Measurements from ENCODE around the gene GTF2H2C_2.
A peak's percentile ranks its signal among the peaks of the same experiment; 100 is the strongest.
"Not testable (repeated sequence)": the region's sequence is repeated elsewhere in the genome, so short reads cannot be mapped to it uniquely, and the experiment has no call there.

The GTF2H2C_2 gene

GRCh38 chr5:70415117-70415516, at the start of gene GTF2H2C_2:
GTF2H2C_2 (plus strand) TSS chr5:70415368.
- H3K27ac Mint-ChIP-seq; H3K9me3 Mint-ChIP-seq; H3K36me3 Mint-ChIP-seq (ENCODE audit: low read depth); H3K27me3 Mint-ChIP-seq; H3K4me3 Mint-ChIP-seq; H3K4me1 Mint-ChIP-seq: not testable (repeated sequence)
- peak; percentile 100 for ATAC-seq (replicated peaks)

- H3K4me3 Mint-ChIP-seq: peak overlapping the region; percentile 42
- not testable (repeated sequence) for H3K9me3 Mint-ChIP-seq; H3K27me3 Mint-ChIP-seq; H3K27ac Mint-ChIP-seq; H3K4me1 Mint-ChIP-seq; H3K36me3 Mint-ChIP-seq (ENCODE audit: low read depth)
- ATAC-seq (replicated peaks): peak; percentile 97
These were observed 14.0 kb upstream of the GTF2H2C_2 start for GRCh38 chr5:70400984-70401686.

GRCh38 chr5:70421322-70421721, 6.2 kb downstream of the GTF2H2C_2 start:
- not testable (repeated sequence) for H3K36me3 Mint-ChIP-seq (ENCODE audit: low read depth); H3K9me3 Mint-ChIP-seq; H3K4me1 Mint-ChIP-seq; H3K27me3 Mint-ChIP-seq; H3K4me3 Mint-ChIP-seq; H3K27ac Mint-ChIP-seq; ATAC-seq (replicated peaks)

GRCh38 chr5:70423215-70423614, 8.0 kb downstream of the GTF2H2C_2 start:
- ATAC-seq (replicated peaks); H3K27me3 Mint-ChIP-seq; H3K9me3 Mint-ChIP-seq; H3K4me1 Mint-ChIP-seq; H3K27ac Mint-ChIP-seq; H3K36me3 Mint-ChIP-seq (ENCODE audit: low read depth); H3K4me3 Mint-ChIP-seq: not testable (repeated sequence)

- ATAC-seq (replicated peaks); H3K4me3 Mint-ChIP-seq; H3K4me1 Mint-ChIP-seq; H3K9me3 Mint-ChIP-seq; H3K27me3 Mint-ChIP-seq; H3K27ac Mint-ChIP-seq: not testable (repeated sequence)
- peaks cover 12% of the 10 kb centered on the region for H3K36me3 Mint-ChIP-seq (ENCODE audit: low read depth)
These were observed 23.4 kb downstream of the GTF2H2C_2 start for GRCh38 chr5:70438518-70438917.

GRCh38 chr5:70449565-70449964, 34.4 kb downstream of the GTF2H2C_2 start:
- not testable (repeated sequence) for H3K4me3 Mint-ChIP-seq; H3K36me3 Mint-ChIP-seq (ENCODE audit: low read depth); H3K4me1 Mint-ChIP-seq; H3K27ac Mint-ChIP-seq; H3K27me3 Mint-ChIP-seq; H3K9me3 Mint-ChIP-seq; ATAC-seq (replicated peaks)

- not testable (repeated sequence) for ATAC-seq (replicated peaks); H3K27ac Mint-ChIP-seq; H3K27me3 Mint-ChIP-seq; H3K9me3 Mint-ChIP-seq; H3K36me3 Mint-ChIP-seq (ENCODE audit: low read depth); H3K4me3 Mint-ChIP-seq; H3K4me1 Mint-ChIP-seq
These were observed 36.2 kb downstream of the GTF2H2C_2 start for GRCh38 chr5:70451249-70451984.

- H3K9me3 Mint-ChIP-seq; H3K36me3 Mint-ChIP-seq (ENCODE audit: low read depth); H3K27me3 Mint-ChIP-seq; H3K4me3 Mint-ChIP-seq; H3K27ac Mint-ChIP-seq; H3K4me1 Mint-ChIP-seq; ATAC-seq (replicated peaks): not testable (repeated sequence)
These were observed 41.9 kb downstream of the GTF2H2C_2 start for GRCh38 chr5:70457093-70457492.

GRCh38 chr5:70459188-70459587, 44.0 kb downstream of the GTF2H2C_2 start:
- not testable (repeated sequence) for H3K4me1 Mint-ChIP-seq; H3K36me3 Mint-ChIP-seq (ENCODE audit: low read depth); H3K4me3 Mint-ChIP-seq; ATAC-seq (replicated peaks); H3K9me3 Mint-ChIP-seq; H3K27ac Mint-ChIP-seq; H3K27me3 Mint-ChIP-seq

GRCh38 chr5:70461984-70462383, 46.8 kb downstream of the GTF2H2C_2 start:
- H3K27ac Mint-ChIP-seq; H3K36me3 Mint-ChIP-seq (ENCODE audit: low read depth); ATAC-seq (replicated peaks); H3K4me3 Mint-ChIP-seq; H3K4me1 Mint-ChIP-seq; H3K27me3 Mint-ChIP-seq; H3K9me3 Mint-ChIP-seq: not testable (repeated sequence)

GRCh38 chr5:70464019-70464637, 49.0 kb downstream of the GTF2H2C_2 start:
- ATAC-seq (replicated peaks); H3K36me3 Mint-ChIP-seq (ENCODE audit: low read depth); H3K27me3 Mint-ChIP-seq; H3K9me3 Mint-ChIP-seq; H3K27ac Mint-ChIP-seq; H3K4me3 Mint-ChIP-seq; H3K4me1 Mint-ChIP-seq: not testable (repeated sequence)

- not testable (repeated sequence) for ATAC-seq (replicated peaks); H3K4me3 Mint-ChIP-seq; H3K4me1 Mint-ChIP-seq; H3K36me3 Mint-ChIP-seq (ENCODE audit: low read depth); H3K27ac Mint-ChIP-seq; H3K9me3 Mint-ChIP-seq; H3K27me3 Mint-ChIP-seq
These were observed 54.9 kb downstream of the GTF2H2C_2 start for GRCh38 chr5:70469926-70470509.
